ENCODE data around the gene PITPNM3.

The PITPNM3 gene

DNA sequence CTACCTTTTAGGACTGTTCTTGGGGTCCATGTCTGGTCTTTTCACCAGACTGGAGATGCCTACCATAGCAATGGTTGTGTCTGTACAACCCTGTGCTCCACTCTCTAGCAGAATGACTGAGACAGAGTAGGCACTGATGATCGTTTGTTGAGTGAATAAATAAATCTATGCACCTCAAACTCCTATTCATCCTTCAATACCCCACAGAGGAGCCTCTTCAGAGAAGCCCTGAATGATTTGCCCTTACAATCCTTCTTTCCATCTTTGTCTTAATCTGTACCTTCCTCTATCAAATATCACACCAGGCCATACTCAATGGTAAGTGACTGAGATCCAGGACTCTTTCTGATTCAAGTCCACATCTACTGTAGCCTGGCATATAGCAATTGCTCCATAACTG is 88.8 kb downstream of the PITPNM3 start:
- H3K36me3 ChIP-seq (ENCODE audit: control insufficient read depth, insufficient read depth, low read length), result no peaks in the 10 kb centered on the region
- no peaks in the 10 kb centered on the region for H3K27me3 ChIP-seq (ENCODE audit: control insufficient read depth, insufficient read depth, low read length)

DNA sequence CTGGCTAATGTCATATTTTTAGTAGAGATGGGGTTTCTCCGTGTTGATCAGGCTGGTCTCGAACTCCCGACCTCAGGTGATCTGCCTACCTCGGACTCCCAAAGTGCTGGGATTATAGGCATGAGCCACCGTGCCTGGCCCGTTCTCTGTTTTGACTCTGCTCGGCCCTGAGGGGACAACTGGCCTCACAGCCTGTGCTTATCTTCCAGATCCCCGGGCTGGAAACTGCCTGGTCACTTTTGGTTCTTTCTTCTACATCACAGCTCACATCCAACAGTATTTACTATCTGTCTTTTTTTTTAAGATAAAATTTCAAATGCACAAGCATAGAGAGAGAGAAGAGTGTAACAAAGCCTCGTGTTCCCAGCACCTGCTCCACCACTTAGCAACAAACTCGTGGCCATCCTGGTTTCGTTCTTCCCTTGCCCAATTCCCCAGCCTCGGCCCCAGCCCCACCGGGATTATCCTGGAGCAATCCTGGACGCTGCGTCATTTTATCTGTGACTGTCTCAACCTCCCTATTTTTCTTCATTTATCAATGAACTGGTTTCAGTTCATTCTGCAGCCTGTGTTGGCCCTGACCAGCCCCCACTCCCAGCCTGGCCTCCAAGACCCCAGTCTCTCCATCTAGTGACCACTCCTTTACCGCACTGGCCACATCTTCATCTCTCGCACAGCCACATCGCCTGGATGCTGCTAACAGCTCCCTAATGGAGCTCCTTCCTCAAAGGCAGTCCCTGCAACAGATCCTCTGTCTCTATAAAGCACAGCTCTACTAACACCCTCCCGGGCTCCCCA is 91.0 kb downstream of the PITPNM3 start:
- Histone ChIP-seq H3K4me3 (ENCODE audit: low read depth, low read length) (no peak overlapping the region), H3K36me3 (ENCODE audit: control insufficient read depth, insufficient read depth, low read length) (no peaks in the 10 kb centered on the region), H3K9me3 (ENCODE audit: control insufficient read depth, insufficient read depth, low read depth, low read length) (peaks cover 9% of the 10 kb centered on the region), H3K9ac (ENCODE audit: low read length) (no peak overlapping the region), H3K4me1 (ENCODE audit: control insufficient read depth, insufficient read depth, low read length) (peaks cover 23% of the 10 kb centered on the region), H3K27ac (ENCODE audit: low read depth, low read length) (no peak overlapping the region), H3K27me3 (ENCODE audit: control insufficient read depth, insufficient read depth, low read length) (no peaks in the 10 kb centered on the region)

More for the DNA sequence above, 88.8 kb downstream of the PITPNM3 start:
- Histone ChIP-seq H3K9me3 (ENCODE audit: control insufficient read depth, insufficient read depth, low read depth, low read length) (peaks cover 9% of the 10 kb centered on the region), H3K27ac (ENCODE audit: low read depth, low read length) (no peak overlapping the region), H3K4me1 (ENCODE audit: control insufficient read depth, insufficient read depth, low read length) (peaks cover 20% of the 10 kb centered on the region), H3K9ac (ENCODE audit: low read length) (no peak overlapping the region), H3K4me3 (ENCODE audit: low read depth, low read length) (no peak overlapping the region)

DNA sequence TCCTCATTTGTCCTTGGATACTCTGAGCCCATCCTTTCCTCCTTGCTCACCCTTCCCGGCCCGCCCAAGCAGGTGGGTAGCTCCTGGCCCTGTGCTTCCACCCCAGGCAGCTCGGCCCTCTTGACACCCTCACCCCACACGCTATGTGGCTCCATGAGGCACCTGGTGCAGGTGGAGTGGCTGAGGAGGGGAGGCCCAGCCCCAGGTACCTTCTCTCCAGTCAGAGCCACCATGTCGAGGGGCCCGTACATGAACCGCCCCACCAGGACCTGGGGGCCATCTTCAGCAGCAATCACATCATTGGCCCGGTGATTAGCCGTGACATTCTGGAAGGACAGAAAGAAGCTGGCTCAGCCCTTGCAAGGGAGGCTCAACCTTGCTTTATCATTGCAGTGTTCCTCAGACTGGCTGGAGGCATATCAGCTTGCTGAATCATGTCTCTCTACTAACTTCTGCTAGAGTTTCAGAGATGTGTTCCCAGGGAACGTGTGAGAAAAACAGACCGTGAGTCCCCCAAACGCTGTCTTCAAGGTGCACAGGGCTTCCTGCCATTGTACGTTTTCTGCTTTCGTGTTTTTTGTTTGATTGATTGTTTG is 91.8 kb downstream of the PITPNM3 start:
- no peak overlapping the region for H3K9ac ChIP-seq (ENCODE audit: low read length)
- H3K9me3 ChIP-seq (ENCODE audit: control insufficient read depth, insufficient read depth, low read depth, low read length), result peaks cover 9% of the 10 kb centered on the region
- no peak overlapping the region for H3K4me3 ChIP-seq (ENCODE audit: low read depth, low read length)
- no peaks in the 10 kb centered on the region for H3K36me3 ChIP-seq (ENCODE audit: control insufficient read depth, insufficient read depth, low read length)
- no peak overlapping the region for H3K27ac ChIP-seq (ENCODE audit: low read depth, low read length)
- no peaks in the 10 kb centered on the region for H3K27me3 ChIP-seq (ENCODE audit: control insufficient read depth, insufficient read depth, low read length)
- peaks cover 23% of the 10 kb centered on the region for H3K4me1 ChIP-seq (ENCODE audit: control insufficient read depth, insufficient read depth, low read length)

GRCh38 chr17:6463616-6464445 is 92.5 kb downstream of the PITPNM3 start:
- H3K4me3 ChIP-seq (ENCODE audit: low read depth, low read length), result no peak overlapping the region
- no peaks in the 10 kb centered on the region for H3K36me3 ChIP-seq (ENCODE audit: control insufficient read depth, insufficient read depth, low read length)
- peaks cover 9% of the 10 kb centered on the region for H3K9me3 ChIP-seq (ENCODE audit: control insufficient read depth, insufficient read depth, low read depth, low read length)
- H3K27me3 ChIP-seq (ENCODE audit: control insufficient read depth, insufficient read depth, low read length), result peaks cover 4% of the 10 kb centered on the region; the same call in 1 of the 2 replicates
- H3K27ac ChIP-seq (ENCODE audit: low read depth, low read length), result no peak overlapping the region
- H3K4me1 ChIP-seq (ENCODE audit: control insufficient read depth, insufficient read depth, low read length), result peaks cover 23% of the 10 kb centered on the region
- H3K9ac ChIP-seq (ENCODE audit: low read length), result no peak overlapping the region

GRCh38 chr17:6462692-6463091 is 93.7 kb downstream of the PITPNM3 start:
- Histone ChIP-seq H3K4me1 (ENCODE audit: control insufficient read depth, insufficient read depth, low read length) (peaks cover 23% of the 10 kb centered on the region), H3K36me3 (ENCODE audit: control insufficient read depth, insufficient read depth, low read length) (no peaks in the 10 kb centered on the region), H3K27me3 (ENCODE audit: control insufficient read depth, insufficient read depth, low read length) (peaks cover 6% of the 10 kb centered on the region; the same call in 1 of the 2 replicates), H3K9me3 (ENCODE audit: control insufficient read depth, insufficient read depth, low read depth, low read length) (peaks cover 8% of the 10 kb centered on the region), H3K4me3 (ENCODE audit: low read depth, low read length) (no peak overlapping the region), H3K27ac (ENCODE audit: low read depth, low read length) (no peak overlapping the region), H3K9ac (ENCODE audit: low read length) (no peak overlapping the region)

DNA sequence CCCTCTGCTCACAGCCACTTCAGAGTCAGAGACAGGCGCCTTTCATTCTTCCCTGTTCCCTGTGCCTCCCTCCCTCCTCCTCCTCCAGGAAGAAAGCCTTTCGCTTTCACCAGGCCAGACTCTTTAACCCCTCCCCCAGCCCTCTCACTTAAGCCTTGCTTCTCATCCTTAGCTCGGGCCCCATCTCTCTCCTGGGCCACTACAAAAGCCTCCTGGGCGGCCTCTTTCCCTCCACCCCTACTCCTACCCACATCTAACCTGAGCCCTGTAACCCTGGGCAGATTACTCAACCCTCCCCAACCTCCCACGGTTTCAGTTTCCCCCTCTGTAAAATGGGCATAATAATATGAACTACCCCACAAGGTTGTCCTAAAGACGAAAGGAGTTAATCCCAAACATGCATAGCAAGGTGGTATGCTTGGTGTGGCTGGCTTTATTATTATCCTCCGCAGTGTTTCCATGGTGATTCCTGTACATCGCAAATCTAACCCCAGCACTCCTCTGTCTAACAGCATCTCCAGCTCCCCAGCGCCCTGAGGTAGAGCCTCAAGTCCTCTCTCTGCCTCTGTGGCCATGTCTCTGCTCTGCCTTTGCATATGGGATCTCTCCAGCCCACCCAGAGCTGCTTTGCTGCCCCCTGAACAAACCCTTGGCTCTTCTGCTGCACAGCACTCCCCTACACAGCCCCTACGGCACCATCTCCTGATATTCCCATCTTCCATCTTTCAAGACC is 94.4 kb downstream of the PITPNM3 start:
- H3K4me1 ChIP-seq (ENCODE audit: control insufficient read depth, insufficient read depth, low read length), result peaks cover 27% of the 10 kb centered on the region
- no peak overlapping the region for H3K4me3 ChIP-seq (ENCODE audit: low read depth, low read length)
- H3K27ac ChIP-seq (ENCODE audit: low read depth, low read length), result no peak overlapping the region
- peaks cover 6% of the 10 kb centered on the region; the same call in 1 of the 2 replicates for H3K27me3 ChIP-seq (ENCODE audit: control insufficient read depth, insufficient read depth, low read length)
- no peaks in the 10 kb centered on the region for H3K36me3 ChIP-seq (ENCODE audit: control insufficient read depth, insufficient read depth, low read length)
- no peak overlapping the region for H3K9ac ChIP-seq (ENCODE audit: low read length)
- H3K9me3 ChIP-seq (ENCODE audit: control insufficient read depth, insufficient read depth, low read depth, low read length), result peaks cover under 1% of the 10 kb centered on the region; the same call in 1 of the 2 replicates

GRCh38 chr17:6461246-6461645 is 95.1 kb downstream of the PITPNM3 start:
- Histone ChIP-seq H3K27ac (ENCODE audit: low read depth, low read length) (no peak overlapping the region), H3K9me3 (ENCODE audit: control insufficient read depth, insufficient read depth, low read depth, low read length) (no peaks in the 10 kb centered on the region), H3K9ac (ENCODE audit: low read length) (no peak overlapping the region), H3K27me3 (ENCODE audit: control insufficient read depth, insufficient read depth, low read length) (peaks cover 6% of the 10 kb centered on the region; the same call in 1 of the 2 replicates), H3K36me3 (ENCODE audit: control insufficient read depth, insufficient read depth, low read length) (no peaks in the 10 kb centered on the region), H3K4me1 (ENCODE audit: control insufficient read depth, insufficient read depth, low read length) (peaks cover 33% of the 10 kb centered on the region), H3K4me3 (ENCODE audit: low read depth, low read length) (no peak overlapping the region)

DNA sequence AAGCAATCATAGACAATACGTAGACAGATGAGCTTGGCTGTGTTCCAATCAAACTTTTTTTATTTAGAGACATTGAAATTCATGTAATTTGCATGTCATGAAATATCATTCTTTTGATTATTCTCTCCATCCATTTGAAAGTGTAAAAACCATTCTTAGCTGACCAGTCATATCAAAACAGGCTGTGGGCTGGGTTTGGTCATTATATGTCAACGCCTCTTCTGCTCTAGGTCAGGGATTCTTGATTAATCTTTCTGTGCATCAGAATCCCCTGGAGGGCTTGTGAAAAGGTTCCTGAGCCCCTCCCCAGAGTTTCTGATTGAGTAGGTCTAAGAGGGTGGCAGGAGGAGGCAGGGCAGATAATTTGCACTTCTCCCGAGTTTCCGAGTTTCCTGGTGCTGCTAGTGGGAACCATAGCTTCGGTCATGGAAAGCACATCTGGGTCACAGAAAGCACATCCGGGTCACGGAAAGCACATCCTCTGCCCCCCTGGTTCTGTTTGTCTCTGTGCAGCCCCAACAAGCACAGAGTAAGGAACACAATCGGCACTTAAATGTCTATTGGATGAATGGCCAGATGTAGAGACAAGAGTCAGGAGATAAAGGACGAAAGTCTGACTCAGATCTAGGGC is 95.7 kb downstream of the PITPNM3 start:
- H3K36me3 ChIP-seq (ENCODE audit: control insufficient read depth, insufficient read depth, low read length), result no peaks in the 10 kb centered on the region
- peaks cover 6% of the 10 kb centered on the region; the same call in 1 of the 2 replicates for H3K27me3 ChIP-seq (ENCODE audit: control insufficient read depth, insufficient read depth, low read length)
- no peak overlapping the region for H3K4me3 ChIP-seq (ENCODE audit: low read depth, low read length)
- H3K9me3 ChIP-seq (ENCODE audit: control insufficient read depth, insufficient read depth, low read depth, low read length), result no peaks in the 10 kb centered on the region
- no peak overlapping the region for H3K27ac ChIP-seq (ENCODE audit: low read depth, low read length)
- H3K9ac ChIP-seq (ENCODE audit: low read length), result no peak overlapping the region
- H3K4me1 ChIP-seq (ENCODE audit: control insufficient read depth, insufficient read depth, low read length), result peaks cover 35% of the 10 kb centered on the region

DNA sequence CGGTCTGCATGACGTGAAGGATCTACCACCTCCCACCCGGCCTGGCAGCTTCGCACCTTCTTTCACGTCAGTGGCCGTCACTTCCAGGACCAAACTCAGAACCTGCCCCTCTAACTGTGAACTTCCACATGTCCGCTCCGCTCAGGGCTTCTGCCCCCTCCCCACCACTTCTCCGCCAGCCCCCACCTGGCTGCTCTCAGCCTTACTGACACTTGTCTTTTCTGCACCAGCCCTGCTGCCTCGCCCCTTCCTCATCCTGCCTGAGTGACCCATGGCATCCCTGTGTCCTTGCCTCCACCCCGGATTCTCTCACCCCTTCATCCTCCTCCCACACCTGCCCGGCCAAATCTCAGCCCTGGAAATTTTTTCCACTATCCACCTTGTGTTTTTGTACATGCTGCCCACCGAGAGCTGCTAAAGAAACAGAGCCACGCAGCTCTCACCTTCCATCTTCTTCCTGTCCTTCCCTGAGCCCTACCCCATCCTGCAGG is 97.8 kb downstream of the PITPNM3 start:
- Histone ChIP-seq H3K9ac (ENCODE audit: low read length) (no peak overlapping the region), H3K27ac (ENCODE audit: low read depth, low read length) (no peak overlapping the region), H3K36me3 (ENCODE audit: control insufficient read depth, insufficient read depth, low read length) (no peaks in the 10 kb centered on the region), H3K4me1 (ENCODE audit: control insufficient read depth, insufficient read depth, low read length) (peaks cover 45% of the 10 kb centered on the region), H3K4me3 (ENCODE audit: low read depth, low read length) (no peak overlapping the region), H3K9me3 (ENCODE audit: control insufficient read depth, insufficient read depth, low read depth, low read length) (no peaks in the 10 kb centered on the region), H3K27me3 (ENCODE audit: control insufficient read depth, insufficient read depth, low read length) (peaks cover 16% of the 10 kb centered on the region)
